Fibroblast of gingiva (primary cell): ENCODE measurements around the gene NPHP4.

Experiments
- DNase-seq: peaks from one replicate; pipeline ENCODE4 v3.0.0-alpha.2; 2011; ENCODE audit warnings: low read depth

NPHP4 gene

DNA sequence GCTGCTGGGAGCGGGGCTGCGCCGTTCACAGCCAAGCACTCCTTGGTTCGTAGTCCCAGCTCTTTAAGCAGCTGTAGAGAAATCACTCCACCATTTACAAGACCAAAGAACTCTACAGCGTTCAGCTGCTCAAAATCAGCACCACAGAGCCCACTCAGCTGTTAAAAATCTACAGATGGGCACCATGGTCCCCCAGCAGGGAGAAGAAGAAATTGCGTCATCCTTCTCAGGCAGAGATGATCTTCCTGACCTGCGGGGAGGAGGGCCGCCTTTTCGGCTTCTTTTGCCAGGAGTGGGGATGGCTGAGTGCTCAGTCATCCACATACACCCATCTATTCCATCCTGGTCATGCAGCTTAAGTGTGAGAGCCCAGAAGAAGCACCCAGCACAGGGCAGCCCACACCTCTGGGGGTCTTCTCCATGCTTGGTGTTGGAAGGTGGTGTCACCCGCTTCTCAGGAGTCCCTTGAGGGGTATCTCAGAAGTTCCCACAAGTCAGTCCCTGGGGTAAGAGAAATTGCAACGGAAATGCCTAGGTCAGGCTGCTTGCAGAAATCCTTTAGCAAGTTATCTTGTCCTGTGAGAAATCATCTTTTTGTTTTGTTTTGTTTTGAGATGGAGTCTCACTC lies 163.8 kb downstream of the NPHP4 start:
- DNase-seq: no peak

DNA sequence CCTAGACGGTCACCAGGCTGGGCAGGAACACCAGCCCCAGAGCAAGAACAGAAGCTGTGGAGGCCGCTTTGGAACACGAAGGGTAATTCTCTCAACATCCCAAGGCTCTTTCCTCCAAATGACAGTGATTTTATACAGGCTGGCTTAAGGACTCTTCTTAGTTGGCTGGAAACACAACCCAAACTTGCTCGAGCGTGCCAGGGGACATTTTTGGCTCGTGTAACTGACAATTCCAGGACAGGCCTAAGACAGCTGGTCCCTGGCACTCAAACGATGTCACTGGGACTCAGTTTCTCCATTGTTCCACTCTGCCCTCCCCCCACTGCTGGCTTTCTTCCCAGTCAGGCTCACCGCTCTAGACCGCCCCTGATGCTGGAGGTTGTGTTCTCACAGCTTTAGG lies 164.7 kb downstream of the NPHP4 start:
- no peak for DNase-seq

DNA sequence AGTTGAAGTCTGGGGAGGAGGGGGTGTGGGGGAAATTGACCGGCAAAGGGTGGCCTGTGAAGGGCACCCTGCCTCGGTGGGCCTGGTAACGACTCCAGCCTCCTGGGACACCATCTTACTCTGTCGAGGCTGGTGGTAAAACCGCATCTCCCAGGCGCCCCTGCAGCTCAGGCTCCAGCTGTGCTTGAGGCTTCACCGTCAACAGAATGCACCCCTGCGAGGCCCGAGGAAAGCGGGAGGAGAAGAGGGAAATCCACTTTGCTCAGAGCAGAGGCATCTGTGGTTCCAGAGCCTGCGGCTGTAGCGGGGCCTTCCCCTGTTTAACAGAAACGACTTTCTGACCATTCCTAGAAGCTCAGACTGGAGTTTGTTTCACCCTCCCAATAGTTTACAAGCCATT lies 165.6 kb downstream of the NPHP4 start:
- DNase-seq: no peak

DNA sequence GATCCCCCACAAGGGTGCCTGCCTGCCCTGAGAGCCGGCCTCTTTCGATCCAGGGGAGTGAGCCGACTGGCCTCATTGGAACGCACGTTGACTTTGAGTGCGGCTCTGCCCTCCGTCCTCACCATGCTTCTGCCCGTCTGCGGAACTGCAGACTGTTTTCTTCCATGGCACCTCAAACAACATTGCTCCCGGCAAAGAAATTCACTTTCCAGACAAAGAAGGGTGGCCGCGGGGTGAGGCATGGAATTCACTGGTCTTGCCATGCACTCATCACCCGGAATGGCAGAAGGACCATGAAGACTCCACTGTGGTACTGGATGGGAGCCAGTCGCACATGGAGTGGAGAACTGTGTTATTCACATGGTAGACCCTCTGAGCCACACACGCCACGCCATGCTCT lies 169.5 kb downstream of the NPHP4 start:
- no peak for DNase-seq

DNA sequence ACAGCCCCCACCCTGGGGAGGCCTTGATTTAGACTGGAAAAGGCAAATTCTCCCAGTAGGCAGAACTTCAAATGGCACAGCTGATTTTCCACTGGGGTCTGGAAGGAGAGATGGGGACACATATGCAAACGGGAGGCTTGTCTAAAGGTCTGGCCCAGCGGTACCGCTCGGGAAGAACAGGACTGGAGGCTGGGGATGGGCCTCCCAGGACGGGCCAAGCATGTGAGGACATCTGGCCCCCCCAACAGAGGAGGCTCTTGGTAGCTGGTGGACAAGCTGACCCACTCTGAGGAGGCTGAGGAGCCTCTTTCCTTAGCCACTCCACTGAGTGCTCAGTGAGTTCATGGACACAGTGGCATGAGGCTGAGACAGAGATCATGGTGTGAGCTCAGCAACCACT lies 170.0 kb downstream of the NPHP4 start:
- no peak for DNase-seq

DNA sequence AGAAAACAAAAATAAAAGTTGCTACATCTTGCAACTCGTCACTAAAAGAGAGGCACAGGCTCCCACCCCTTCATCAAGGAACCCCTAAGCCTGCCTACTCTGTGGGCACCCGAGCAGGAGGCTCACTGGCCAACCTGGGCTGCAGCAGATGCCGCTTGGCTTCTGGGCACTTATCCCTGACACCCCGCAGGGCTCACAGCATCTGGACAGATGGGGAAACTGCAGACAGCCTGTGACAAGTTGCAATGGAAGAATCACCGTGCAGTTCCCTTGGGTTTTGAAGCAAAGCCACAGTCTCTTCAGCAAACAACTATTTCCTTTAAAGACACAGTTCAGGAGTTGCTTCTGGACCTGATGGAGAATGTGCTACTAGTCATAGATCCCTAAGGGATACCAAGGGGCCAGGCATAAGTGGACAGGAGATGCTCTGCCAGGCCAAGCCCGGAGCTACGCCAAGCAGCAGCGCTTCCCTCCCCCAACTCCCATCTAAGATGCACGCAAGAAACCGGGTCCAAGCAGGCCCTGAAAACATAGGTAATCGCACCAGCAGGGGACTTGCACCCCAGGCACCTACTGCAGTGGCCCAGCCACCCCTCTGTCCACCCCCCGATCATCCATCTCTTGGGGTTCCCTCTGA lies 170.6 kb downstream of the NPHP4 start:
- no peak for DNase-seq

DNA sequence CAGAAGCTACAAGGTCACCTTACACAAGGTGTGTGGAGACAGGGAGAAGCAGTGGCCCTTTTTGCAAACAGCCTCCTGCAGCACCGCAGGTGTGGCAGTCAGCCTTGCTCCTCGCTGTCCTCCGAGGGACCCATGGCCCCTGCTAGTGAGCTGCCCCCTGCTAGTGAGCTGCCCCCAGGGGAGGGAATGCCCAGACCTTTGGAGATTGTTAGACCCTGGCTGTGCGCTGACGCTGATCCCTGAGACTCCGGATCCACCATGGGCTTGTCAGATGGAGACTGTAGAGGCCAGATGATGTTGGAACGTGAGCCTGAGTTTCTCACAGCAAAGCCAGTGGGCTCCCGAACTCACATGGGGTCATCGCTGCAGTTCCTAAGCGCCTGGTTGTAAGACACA lies 172.2 kb downstream of the NPHP4 start:
- DNase-seq: no peak

DNA sequence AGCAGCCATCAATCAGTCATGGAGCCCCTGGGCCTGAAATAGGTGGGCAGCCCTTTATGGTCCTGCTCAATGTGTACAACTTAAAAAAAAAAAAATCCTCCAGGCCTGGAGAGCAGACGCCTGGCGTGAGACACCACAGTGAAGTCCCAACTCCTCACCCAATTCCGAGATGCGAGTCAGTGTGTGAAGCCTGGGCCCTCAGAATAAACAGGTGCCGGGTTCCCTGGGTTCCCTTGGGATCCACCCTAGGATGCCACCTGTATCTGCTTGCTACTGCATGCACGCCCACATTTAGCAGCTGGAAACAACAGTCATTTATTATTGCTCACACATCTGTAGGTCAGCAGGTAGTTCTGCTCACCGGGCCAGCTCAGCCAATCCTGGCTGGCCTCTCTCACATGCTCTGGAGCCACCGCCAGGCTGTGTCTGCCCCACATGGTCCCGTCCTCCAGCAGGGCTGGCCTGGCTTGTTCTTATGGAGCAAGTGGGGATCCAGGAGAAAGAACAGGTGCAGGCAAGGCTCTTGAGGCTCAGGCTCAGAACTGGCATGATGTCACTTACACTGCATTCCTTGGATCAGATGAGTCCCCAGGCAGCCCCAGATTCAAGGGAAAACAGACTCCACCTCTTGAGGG lies 172.7 kb downstream of the NPHP4 start:
- DNase-seq: no peak

DNA sequence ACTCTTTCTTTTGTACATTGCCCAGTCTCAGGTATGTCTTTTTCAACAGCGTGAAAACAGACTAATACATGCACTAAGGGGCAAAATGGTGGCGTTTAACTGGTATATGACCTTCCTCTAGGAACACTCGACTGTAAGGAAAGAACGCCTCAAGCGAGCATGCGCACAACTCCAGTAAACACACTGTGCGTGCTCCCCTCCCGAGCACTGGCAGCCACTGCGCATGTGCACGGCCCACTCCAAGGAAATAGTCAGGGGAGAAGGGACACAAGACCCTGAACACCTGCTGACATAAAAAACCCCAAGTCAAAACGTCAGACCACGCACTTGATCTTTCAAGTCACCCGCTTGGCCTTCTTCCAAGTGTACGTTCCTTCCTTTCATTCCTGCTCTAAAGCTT lies 173.5 kb downstream of the NPHP4 start:
- no peak for DNase-seq

DNA sequence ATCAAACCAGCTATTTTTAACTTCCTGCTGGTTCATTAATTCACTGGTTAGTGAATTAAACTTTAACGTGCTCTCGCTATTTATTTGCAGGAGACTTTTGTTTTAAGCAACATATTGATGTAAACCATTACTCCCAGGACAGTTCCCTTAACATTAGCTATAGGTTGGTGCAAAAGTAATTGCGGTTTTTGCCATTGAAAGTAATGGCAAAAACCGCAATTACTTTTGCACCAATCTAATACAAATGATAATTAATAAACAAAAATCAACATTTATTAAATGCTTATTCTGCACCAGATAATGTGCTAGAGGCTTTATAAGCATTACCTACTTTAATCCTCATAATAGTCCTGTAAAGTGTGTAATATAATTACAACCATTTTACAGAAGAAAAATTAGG lies 176.5 kb downstream of the NPHP4 start:
- no peak for DNase-seq

DNA sequence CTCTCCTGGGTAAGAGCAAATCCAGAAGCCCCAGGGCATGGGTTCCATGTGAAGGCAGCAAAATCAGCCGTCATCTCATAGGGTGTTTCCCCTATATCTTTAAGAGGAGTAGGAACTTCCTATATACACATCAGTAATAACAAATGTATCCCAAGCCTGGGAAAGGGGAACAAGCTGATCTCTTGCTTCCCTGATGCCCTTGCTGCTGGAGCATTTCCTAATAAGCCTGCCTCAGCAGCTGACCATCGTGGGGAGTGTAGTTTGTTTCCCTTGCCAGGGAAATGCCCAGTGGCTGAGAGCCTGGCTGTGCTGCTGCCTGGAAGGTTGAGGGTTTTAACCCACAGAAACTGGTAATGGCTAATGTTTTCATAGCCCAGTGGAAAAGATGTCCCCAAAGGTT lies 177.0 kb downstream of the NPHP4 start:
- no peak for DNase-seq

DNA sequence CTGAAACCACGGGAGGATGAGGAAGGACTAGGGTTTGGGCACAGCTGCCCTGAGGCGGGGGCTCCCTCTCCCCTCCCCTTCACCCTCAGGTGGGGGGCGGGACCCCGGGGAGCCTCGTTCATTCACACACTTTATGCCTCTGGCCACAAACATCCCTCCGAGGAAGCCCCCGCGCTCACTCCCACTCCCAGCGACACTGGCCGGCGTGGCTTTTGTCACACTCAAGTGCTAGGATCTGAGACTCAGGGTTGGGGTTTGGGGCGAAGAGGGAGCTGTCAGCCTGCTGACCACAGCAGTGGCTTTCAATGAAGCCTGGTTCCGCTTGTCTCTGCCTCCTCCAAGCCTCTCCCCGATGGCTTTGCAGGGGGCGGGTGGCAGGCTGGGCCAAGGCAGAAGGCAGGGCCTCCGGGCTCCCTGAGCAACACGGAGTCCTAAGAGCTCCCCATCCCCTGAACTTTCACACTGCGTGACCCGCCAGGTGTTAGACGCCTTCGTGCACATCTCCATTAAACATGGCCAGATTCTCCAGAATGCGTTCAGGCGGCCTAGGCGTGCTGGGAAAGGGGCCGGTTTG lies 178.1 kb downstream of the NPHP4 start:
- no peak for DNase-seq

DNA sequence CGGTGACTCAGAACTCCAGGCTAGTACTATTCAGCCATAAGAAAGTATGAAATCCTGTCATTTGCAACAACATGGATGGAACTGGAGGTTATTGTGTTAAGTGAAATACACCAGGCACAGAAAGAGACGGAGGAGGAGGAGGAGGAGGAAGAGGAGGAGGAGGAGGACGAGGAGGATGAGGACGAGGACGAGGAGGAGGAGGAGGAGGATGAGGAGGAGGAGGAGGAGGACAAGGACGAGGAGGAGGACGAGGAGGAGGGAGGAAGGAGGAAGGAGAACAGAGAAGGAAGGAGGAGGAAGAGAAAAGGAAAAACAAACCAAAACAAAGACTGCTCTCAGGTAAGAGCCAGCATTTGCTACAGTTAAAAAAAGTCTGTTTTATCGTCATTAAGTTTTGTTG lies 178.7 kb downstream of the NPHP4 start:
- DNase-seq: no peak
